HG03135 (cell line): ENCODE measurements around the gene MAPT.
"Not testable (repeated sequence)": the region's sequence is repeated elsewhere in the genome, so short reads cannot be mapped to it uniquely, and the experiment has no call there.

Experiments used
- ATAC-seq: cut with Tn5 transposase; IDR thresholded peaks from one replicate; pipeline ENCODE4 v1.9.1; 2021; ENCODE audit warnings: mild to moderate bottlenecking, moderate library complexity; ENCODE audit not compliant: unreplicated experiment

The MAPT gene

GRCh38 chr17:46002973-46003316 lies 108.6 kb downstream of the MAPT start:
- ATAC-seq, result no peak

GRCh38 chr17:46003907-46004748 lies 109.8 kb downstream of the MAPT start:
- no peak for ATAC-seq

GRCh38 chr17:46006082-46006481 lies 111.7 kb downstream of the MAPT start:
- ATAC-seq, result not testable (repeated sequence)

- no peak for ATAC-seq
These were observed 113.2 kb downstream of the MAPT start for GRCh38 chr17:46007461-46007965.

- no peak for ATAC-seq
These were observed 114.2 kb downstream of the MAPT start for GRCh38 chr17:46008591-46008990.

GRCh38 chr17:46009681-46010596 lies 115.6 kb downstream of the MAPT start:
- ATAC-seq, result no peak

- no peak for ATAC-seq
These were observed 116.3 kb downstream of the MAPT start for GRCh38 chr17:46010597-46011186.

GRCh38 chr17:46011711-46012505 lies 117.6 kb downstream of the MAPT start:
- ATAC-seq, result no peak

GRCh38 chr17:46012506-46013079 lies 118.2 kb downstream of the MAPT start:
- no peak for ATAC-seq

GRCh38 chr17:46013127-46013501 lies 118.8 kb downstream of the MAPT start:
- ATAC-seq, result no peak

GRCh38 chr17:46013502-46014165 lies 119.3 kb downstream of the MAPT start:
- ATAC-seq, result no peak

- not testable (repeated sequence) for ATAC-seq
These were observed 125.1 kb downstream of the MAPT start for GRCh38 chr17:46019408-46019925.

- no peak for ATAC-seq
These were observed 125.8 kb downstream of the MAPT start for GRCh38 chr17:46020023-46020761.

GRCh38 chr17:46020998-46021397 lies 126.6 kb downstream of the MAPT start:
- no peak for ATAC-seq

GRCh38 chr17:46023366-46023765 lies 129.0 kb downstream of the MAPT start:
- not testable (repeated sequence) for ATAC-seq

GRCh38 chr17:46023783-46024388 lies 129.5 kb downstream of the MAPT start:
- ATAC-seq, result no peak

- no peak for ATAC-seq
These were observed 130.2 kb downstream of the MAPT start for GRCh38 chr17:46024590-46024989.

GRCh38 chr17:46025060-46025459 lies 130.7 kb downstream of the MAPT start:
- ATAC-seq, result no peak
